Type B pancreatic cell (in vitro differentiated cells): ENCODE data around the gene FJX1. TPM values are rescaled to one million over a fixed set of nuclear protein-coding genes. Genes with fewer than 3 reads are reported as not detected.
"Not testable (repeated sequence)": the region's sequence is repeated elsewhere in the genome, so short reads cannot be mapped to it uniquely, and the experiment has no call there.

Experiments
- DNase-seq: peaks from one replicate; pipeline ENCODE4 v3.0.0; 2021; ENCODE audit warnings: mixed read lengths; ENCODE audit not compliant: unreplicated experiment; ENCODE audit errors: extremely low spot score
- H3K27ac Mint-ChIP-seq: 2 replicates; pipeline ENCODE4 v1.8.0; 2021; ENCODE audit warnings: mild to moderate bottlenecking, mixed read lengths
- H3K27me3 Mint-ChIP-seq: 2 replicates; pipeline ENCODE4 v1.8.0; 2021; ENCODE audit warnings: mixed read lengths
- H3K36me3 Mint-ChIP-seq: 2 replicates; pipeline ENCODE4 v1.8.0; 2021; ENCODE audit warnings: mixed read lengths
- H3K4me1 Mint-ChIP-seq: one replicate; pipeline ENCODE4 v1.8.0; 2021; ENCODE audit warnings: mixed read lengths; ENCODE audit not compliant: unreplicated experiment
- H3K4me3 Mint-ChIP-seq: 2 replicates; pipeline ENCODE4 v1.8.0; 2021; ENCODE audit warnings: mild to moderate bottlenecking, mixed read lengths
- H3K9me3 Mint-ChIP-seq: 2 replicates; pipeline ENCODE4 v1.8.0; 2021; ENCODE audit warnings: mixed read lengths
- CTCF ChIP-seq: fragments of 200-600 bp; sonication (generic); conservative IDR thresholded peaks from 2 replicates; pipeline ENCODE4 v1.5.0; 2021; ENCODE audit warnings: antibody characterized with exemption, mild to moderate bottlenecking
- total RNA-seq: library from RNA; stranded (reverse); gene quantifications from 2 replicates; pipeline ENCODE4 v1.2.1, GENCODE V29; 2021; ENCODE audit warnings: low replicate concordance

Gene FJX1
- total RNA-seq, 1 donor from 2014 or later: 38.8 TPM

DNA sequence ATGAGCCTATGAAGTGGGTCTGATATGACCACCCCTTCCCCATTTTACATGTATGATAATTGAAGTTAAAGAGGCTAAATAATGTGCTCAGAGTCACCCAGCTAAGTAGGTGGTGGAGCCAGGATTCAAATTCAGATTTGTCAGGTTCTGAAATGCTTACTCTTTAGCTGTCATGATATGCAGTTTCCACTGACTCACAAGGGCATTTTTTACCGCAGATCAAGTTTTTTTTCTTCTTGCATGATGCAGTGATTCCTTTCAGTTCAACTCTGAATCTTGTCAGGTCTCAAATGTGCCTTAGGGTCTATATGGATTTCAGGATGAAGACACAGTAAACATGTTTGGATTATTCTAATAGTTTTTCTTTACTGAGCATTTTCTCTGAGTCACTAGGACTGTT lies 31.7 kb downstream of the FJX1 start:
- Mint-ChIP-seq H3K27me3 (peaks cover 9% of the 10 kb centered on the region), H3K9me3 (no peaks in the 10 kb centered on the region), H3K4me1 (peaks cover 7% of the 10 kb centered on the region), H3K27ac (no peak overlapping the region), H3K36me3 (no peaks in the 10 kb centered on the region), H3K4me3 (no peak overlapping the region)
- no peak for DNase-seq
- no peak for TF ChIP-seq CTCF

DNA sequence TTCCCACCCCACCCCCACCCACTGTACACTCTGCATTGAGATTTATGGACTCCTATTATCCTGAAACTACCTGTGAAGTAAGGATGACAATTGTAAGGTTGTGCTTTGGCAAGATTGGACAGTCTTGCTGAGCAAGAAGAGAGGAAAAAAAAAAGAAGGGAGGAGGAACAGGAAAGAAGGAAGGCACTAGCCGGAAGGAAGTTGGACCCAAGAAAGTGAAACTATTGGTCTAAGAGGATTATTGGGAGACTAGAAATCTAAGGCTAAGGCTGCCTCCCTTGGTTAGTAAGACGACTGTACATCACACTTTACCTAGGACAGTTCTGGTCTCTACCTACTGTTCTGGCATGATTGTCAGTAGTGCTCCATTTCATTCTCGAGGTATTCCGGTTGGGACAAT lies 32.2 kb downstream of the FJX1 start:
- DNase-seq: no peak
- peaks cover 12% of the 10 kb centered on the region for H3K4me1 Mint-ChIP-seq
- H3K27me3 Mint-ChIP-seq: peaks cover 11% of the 10 kb centered on the region
- H3K9me3 Mint-ChIP-seq: no peaks in the 10 kb centered on the region
- TF ChIP-seq CTCF: no peak
- H3K27ac Mint-ChIP-seq: no peak overlapping the region
- no peak overlapping the region for H3K4me3 Mint-ChIP-seq
- no peaks in the 10 kb centered on the region for H3K36me3 Mint-ChIP-seq

DNA sequence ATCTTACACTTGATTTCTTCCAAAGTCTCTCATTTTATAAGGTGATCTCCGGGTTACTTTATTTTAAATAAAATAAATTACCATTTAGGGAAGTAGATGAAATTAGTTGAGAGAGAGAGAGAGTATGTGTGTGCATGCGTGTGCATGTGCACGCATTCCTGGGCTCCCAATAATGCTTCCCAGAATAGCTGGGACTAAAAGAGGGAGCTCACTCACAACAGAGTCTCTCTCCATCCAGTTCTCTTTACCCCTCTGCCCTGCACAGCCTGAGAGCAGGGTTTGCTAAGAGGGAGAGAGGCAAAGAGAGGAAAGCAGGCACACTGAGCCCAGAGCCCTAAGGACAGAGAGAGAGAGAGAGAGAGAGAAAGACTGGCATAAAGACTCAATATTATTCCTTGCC lies 33.0 kb downstream of the FJX1 start:
- H3K27ac Mint-ChIP-seq: no peak overlapping the region
- no peaks in the 10 kb centered on the region for H3K36me3 Mint-ChIP-seq
- no peaks in the 10 kb centered on the region for H3K9me3 Mint-ChIP-seq
- H3K4me3 Mint-ChIP-seq: no peak overlapping the region
- DNase-seq: no peak
- peaks cover 11% of the 10 kb centered on the region for H3K27me3 Mint-ChIP-seq
- peaks cover 13% of the 10 kb centered on the region for H3K4me1 Mint-ChIP-seq
- TF ChIP-seq CTCF: no peak

DNA sequence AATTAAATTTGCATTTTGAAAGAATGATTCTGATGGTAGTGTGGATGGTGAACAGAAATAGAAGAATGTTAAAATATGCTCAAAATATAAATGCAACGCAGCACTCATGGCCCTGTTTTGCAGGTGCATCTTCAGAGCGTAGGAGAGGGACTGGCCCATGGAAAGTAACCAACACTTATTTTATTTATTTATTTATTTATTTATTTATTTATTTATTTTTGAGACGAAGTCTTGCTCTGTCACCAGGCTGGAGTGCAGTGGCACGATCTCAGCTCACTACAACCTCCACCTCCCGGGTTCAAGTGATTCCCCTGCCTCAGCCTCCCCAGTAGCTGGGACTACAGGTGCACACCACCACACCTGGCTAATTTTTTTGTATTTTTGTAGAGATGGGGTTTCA lies 34.5 kb downstream of the FJX1 start:
- H3K36me3 Mint-ChIP-seq, H3K9me3 Mint-ChIP-seq, H3K4me3 Mint-ChIP-seq, H3K27ac Mint-ChIP-seq, DNase-seq: not testable (repeated sequence)
- H3K27me3 Mint-ChIP-seq: peaks cover 13% of the 10 kb centered on the region
- H3K4me1 Mint-ChIP-seq: peaks cover 13% of the 10 kb centered on the region

DNA sequence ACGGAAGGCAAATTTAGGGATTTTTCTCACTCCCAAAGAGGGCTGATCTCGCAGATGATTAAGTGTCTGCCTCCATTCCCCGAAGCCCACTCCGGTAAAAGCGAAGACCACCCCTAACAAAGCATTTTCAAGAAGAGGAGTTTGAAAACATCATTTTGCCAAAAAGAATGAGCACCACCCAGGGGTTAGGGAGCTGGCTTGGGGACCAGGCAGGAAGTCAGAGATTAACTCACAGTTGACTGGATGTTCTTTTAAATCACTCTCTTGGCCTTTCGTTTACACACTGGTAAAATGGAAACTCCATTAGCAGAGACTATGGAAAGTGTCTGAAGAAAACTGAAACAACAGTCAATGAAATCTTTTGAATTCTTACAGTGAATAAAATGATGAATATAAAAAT lies 36.5 kb downstream of the FJX1 start:
- Mint-ChIP-seq H3K4me3 (peak overlapping the region; percentile 40), H3K27ac (no peak overlapping the region), H3K27me3 (peaks cover 20% of the 10 kb centered on the region), H3K4me1 (peaks cover 13% of the 10 kb centered on the region), H3K36me3 (no peaks in the 10 kb centered on the region), H3K9me3 (no peaks in the 10 kb centered on the region)
- DNase-seq: no peak
- TF ChIP-seq CTCF: no peak

DNA sequence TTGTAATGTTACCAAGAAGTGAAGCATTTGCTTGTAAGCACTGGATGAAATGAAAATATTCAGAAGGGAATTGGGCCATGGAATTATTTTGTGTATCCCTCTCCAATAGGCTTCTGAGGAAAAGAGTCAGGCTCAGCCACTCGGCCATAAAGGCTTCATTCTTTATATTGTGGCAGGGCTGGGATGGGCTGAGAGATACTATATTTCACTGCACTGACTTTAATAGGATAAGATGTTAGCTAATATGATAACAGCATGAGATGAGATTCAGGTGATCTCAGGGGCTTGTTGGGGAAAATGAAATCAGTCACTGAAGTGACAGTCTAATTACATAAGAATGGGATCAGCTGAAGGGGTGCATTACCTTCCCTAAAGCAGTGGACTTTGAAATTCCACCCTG lies 37.0 kb downstream of the FJX1 start:
- no peak overlapping the region for H3K27ac Mint-ChIP-seq
- H3K4me1 Mint-ChIP-seq: peaks cover 13% of the 10 kb centered on the region
- no peaks in the 10 kb centered on the region for H3K9me3 Mint-ChIP-seq
- no peak for DNase-seq
- TF ChIP-seq CTCF: no peak
- H3K4me3 Mint-ChIP-seq: no peak overlapping the region
- no peaks in the 10 kb centered on the region for H3K36me3 Mint-ChIP-seq
- H3K27me3 Mint-ChIP-seq: peaks cover 20% of the 10 kb centered on the region
